Measurements from ENCODE around the gene H2AZ1. TPM values are rescaled to one million over a fixed set of nuclear protein-coding genes. Genes with fewer than 3 reads are reported as not detected.
A peak's percentile ranks its signal among the peaks of the same experiment; 100 is the strongest.
"Not testable (repeated sequence)": the region's sequence is repeated elsewhere in the genome, so short reads cannot be mapped to it uniquely, and the experiment has no call there.

The H2AZ1 gene
- 1,240 and 1,294 TPM in 2 replicates for total RNA-seq (2014; rRNA removed; shearing (Covaris generic))

GRCh38 chr4:99949999-99950912 lies at the start of gene H2AZ1:
Gene H2AZ1, minus strand, starts transcription at chr4:99950275. Its CDS starts 105 bp downstream, at chr4:99950170.
- peak; percentile 97 for DNase-seq (ENCODE audit: low read depth)

GRCh38 chr4:99998062-99998867 lies 48.2 kb upstream of the H2AZ1 start:
- DNase-seq (ENCODE audit: low read depth), result peak; percentile 8

GRCh38 chr4:99991741-99992140 lies 41.7 kb upstream of the H2AZ1 start:
- DNase-seq (ENCODE audit: low read depth), result no peak

- DNase-seq (ENCODE audit: low read depth), result no peak
Measured at GRCh38 chr4:99987681-99988080, 37.6 kb upstream of the H2AZ1 start.

- DNase-seq (ENCODE audit: low read depth), result no peak
Measured at GRCh38 chr4:99986792-99987191, 36.7 kb upstream of the H2AZ1 start.

- DNase-seq (ENCODE audit: low read depth), result no peak
Measured at GRCh38 chr4:99983289-99983943, 33.3 kb upstream of the H2AZ1 start.

GRCh38 chr4:99979872-99980271 lies 29.8 kb upstream of the H2AZ1 start:
- no peak for DNase-seq (ENCODE audit: low read depth)

GRCh38 chr4:99971453-99972111 lies 21.5 kb upstream of the H2AZ1 start:
- no peak for DNase-seq (ENCODE audit: low read depth)

- DNase-seq (ENCODE audit: low read depth), result peak; percentile 30
Measured at GRCh38 chr4:99968330-99968729, 18.3 kb upstream of the H2AZ1 start.

GRCh38 chr4:99966692-99967091 lies 16.6 kb upstream of the H2AZ1 start:
- no peak for DNase-seq (ENCODE audit: low read depth)

GRCh38 chr4:99965674-99966350 lies 15.7 kb upstream of the H2AZ1 start:
- no peak for DNase-seq (ENCODE audit: low read depth)

- no peak for DNase-seq (ENCODE audit: low read depth)
Measured at GRCh38 chr4:99965173-99965572, 15.1 kb upstream of the H2AZ1 start.

GRCh38 chr4:99961711-99962110 lies 11.6 kb upstream of the H2AZ1 start:
- no peak for DNase-seq (ENCODE audit: low read depth)

GRCh38 chr4:99960648-99961047 lies 10.6 kb upstream of the H2AZ1 start:
- DNase-seq (ENCODE audit: low read depth), result no peak

GRCh38 chr4:99958207-99958606 lies 8.1 kb upstream of the H2AZ1 start:
- not testable (repeated sequence) for DNase-seq (ENCODE audit: low read depth)

- no peak for DNase-seq (ENCODE audit: low read depth)
Measured at GRCh38 chr4:99950913-99951254, 809 bp upstream of the H2AZ1 start.

- peak; percentile 90 for DNase-seq (ENCODE audit: low read depth)
Measured at GRCh38 chr4:99949034-99949998, 759 bp downstream of the H2AZ1 start.

- no peak for DNase-seq (ENCODE audit: low read depth)
Measured at GRCh38 chr4:99947608-99948007, 2.5 kb downstream of the H2AZ1 start.

- DNase-seq (ENCODE audit: low read depth), result no peak
Measured at GRCh38 chr4:99947190-99947578, 2.9 kb downstream of the H2AZ1 start.

Measured in RPMI7951 (cell line).